Mesothelial cell of epicardium (in vitro differentiated cells): ENCODE data around the gene CTF1. TPM values are rescaled to one million over a fixed set of nuclear protein-coding genes. Genes with fewer than 3 reads are reported as not detected.

Source experiments
- DNase-seq, 2 experiments: peaks; one replicate each; pipeline ENCODE4 v3.0.0; 2021; ENCODE audit warnings: low spot score in 2 of 2; ENCODE audit not compliant: unreplicated experiment in 2 of 2
- H3K27ac Mint-ChIP-seq: 2 replicates; pipeline ENCODE4 v1.8.0; 2021; ENCODE audit warnings: mixed read lengths
- H3K27me3 Mint-ChIP-seq: 2 replicates; pipeline ENCODE4 v1.8.0; 2021; ENCODE audit warnings: low read depth, mixed read lengths
- H3K36me3 Mint-ChIP-seq: 2 replicates; pipeline ENCODE4 v1.8.0; 2021; ENCODE audit warnings: mixed read lengths
- H3K4me1 Mint-ChIP-seq: 2 replicates; pipeline ENCODE4 v1.8.0; 2021; ENCODE audit warnings: mixed read lengths
- H3K4me3 Mint-ChIP-seq: 2 replicates; pipeline ENCODE4 v1.8.0; 2021; ENCODE audit warnings: mild to moderate bottlenecking, moderate library complexity, mixed read lengths
- H3K9me3 Mint-ChIP-seq: 2 replicates; pipeline ENCODE4 v1.8.0; 2021; ENCODE audit warnings: mixed read lengths
- microRNA-seq: library from miRNA; unstranded; fragments of <30 nt; microRNA quantifications from one replicate; pipeline ENCODE4 v1.2.0, GENCODE V29; 2021; ENCODE audit warnings: inconsistent platforms, mixed read lengths
- total RNA-seq: library from RNA; stranded (reverse); gene quantifications from 3 replicates; pipeline ENCODE4 v1.2.1, GENCODE V29; 2021
- TF ChIP-seq, protein P1 (sequence below): fragments of 200-600 bp; sonication (generic); IDR thresholded peaks from one replicate; pipeline ENCODE4 v1.5.0; 2021; ENCODE audit warnings: antibody characterized with exemption; ENCODE audit not compliant: unreplicated experiment

Gene CTF1
- total RNA-seq, 1 donor from 2014 or later = 9.1 TPM

DNA sequence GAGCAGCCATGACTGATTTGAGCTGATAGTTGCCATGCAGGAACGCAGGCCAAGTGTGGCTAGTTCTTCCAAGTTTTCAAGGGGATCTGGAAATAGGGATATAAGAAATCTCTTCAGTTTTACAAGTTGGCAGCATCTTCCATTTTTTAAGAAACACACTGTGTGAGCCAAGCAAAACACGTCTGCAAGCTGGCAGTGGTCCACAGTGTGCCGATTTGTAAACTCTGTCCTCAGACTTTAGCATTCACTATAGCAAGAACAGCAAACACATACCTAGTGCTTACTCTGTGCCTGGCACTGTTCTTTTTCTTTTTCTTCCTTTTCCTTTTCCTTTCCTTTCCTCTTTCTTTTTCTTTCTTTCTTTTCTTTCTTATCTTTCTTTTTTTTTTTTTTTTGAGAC is 55.3 kb downstream of the CTF1 start:
- Mint-ChIP-seq H3K4me3 (no peak overlapping the region), H3K9me3 (no peaks in the 10 kb centered on the region), H3K27me3 (no peaks in the 10 kb centered on the region), H3K36me3 (no peaks in the 10 kb centered on the region), H3K4me1 (peaks cover 23% of the 10 kb centered on the region), H3K27ac (no peak overlapping the region)
- DNase-seq = no peak
- TF ChIP-seq, protein P1, sequence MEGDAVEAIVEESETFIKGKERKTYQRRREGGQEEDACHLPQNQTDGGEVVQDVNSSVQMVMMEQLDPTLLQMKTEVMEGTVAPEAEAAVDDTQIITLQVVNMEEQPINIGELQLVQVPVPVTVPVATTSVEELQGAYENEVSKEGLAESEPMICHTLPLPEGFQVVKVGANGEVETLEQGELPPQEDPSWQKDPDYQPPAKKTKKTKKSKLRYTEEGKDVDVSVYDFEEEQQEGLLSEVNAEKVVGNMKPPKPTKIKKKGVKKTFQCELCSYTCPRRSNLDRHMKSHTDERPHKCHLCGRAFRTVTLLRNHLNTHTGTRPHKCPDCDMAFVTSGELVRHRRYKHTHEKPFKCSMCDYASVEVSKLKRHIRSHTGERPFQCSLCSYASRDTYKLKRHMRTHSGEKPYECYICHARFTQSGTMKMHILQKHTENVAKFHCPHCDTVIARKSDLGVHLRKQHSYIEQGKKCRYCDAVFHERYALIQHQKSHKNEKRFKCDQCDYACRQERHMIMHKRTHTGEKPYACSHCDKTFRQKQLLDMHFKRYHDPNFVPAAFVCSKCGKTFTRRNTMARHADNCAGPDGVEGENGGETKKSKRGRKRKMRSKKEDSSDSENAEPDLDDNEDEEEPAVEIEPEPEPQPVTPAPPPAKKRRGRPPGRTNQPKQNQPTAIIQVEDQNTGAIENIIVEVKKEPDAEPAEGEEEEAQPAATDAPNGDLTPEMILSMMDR = no peak

DNA sequence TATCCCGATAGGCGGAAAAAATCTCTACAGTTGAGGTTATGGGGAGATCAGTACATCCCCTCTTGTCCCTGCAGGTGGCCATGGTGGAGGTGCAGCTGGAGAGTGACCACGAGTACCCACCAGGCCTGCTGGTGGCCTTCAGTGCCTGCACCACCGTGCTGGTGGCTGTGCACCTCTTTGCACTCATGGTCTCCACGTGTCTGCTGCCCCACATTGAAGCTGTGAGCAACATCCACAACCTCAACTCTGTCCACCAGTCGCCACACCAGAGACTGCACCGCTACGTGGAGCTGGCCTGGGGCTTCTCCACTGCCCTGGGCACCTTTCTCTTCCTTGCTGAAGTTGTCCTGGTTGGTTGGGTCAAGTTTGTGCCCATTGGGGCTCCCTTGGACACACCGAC is 56.7 kb downstream of the CTF1 start:
- H3K36me3 Mint-ChIP-seq = no peaks in the 10 kb centered on the region
- H3K4me3 Mint-ChIP-seq = no peak overlapping the region
- DNase-seq = no peak
- H3K27me3 Mint-ChIP-seq = no peaks in the 10 kb centered on the region
- H3K27ac Mint-ChIP-seq = no peak overlapping the region
- H3K9me3 Mint-ChIP-seq = no peaks in the 10 kb centered on the region
- peaks cover 20% of the 10 kb centered on the region for H3K4me1 Mint-ChIP-seq
- TF ChIP-seq, protein P1 = no peak

Small RNA genes within 50 kb of the gene (microRNA-seq; reads per million reads assigned to microRNA genes)
- gene MIR4519 (not detected), gene MIR762 (1.2 reads per million)

Other genes with a start within 250 kb of the CTF1 start
- gene PRR14, start 245.7 kb upstream of the CTF1 start, total RNA-seq = 39.1 to 43.7 TPM (median 43.5 TPM) in 3 replicates
- gene FBRS, start 238.2 kb upstream of the CTF1 start, total RNA-seq = 93.0 to 98.4 TPM (median 97.5 TPM) in 3 replicates
- gene SRCAP, start 197.4 kb upstream of the CTF1 start, total RNA-seq = 74.2 to 79.7 TPM (median 74.8 TPM) in 3 replicates
- gene PHKG2, start 148.2 kb upstream of the CTF1 start, total RNA-seq = 44.6 to 53.2 TPM (median 46.4 TPM) in 3 replicates
- gene CFAP119, start 134.6 kb upstream of the CTF1 start, total RNA-seq = 6.0 to 7.4 TPM (median 6.3 TPM) in 3 replicates
- gene RNF40, start 134.3 kb upstream of the CTF1 start, total RNA-seq = 124 to 130 TPM (median 126 TPM) in 3 replicates
- 40.8 to 41.6 TPM (median 41.4 TPM) in 3 replicates for gene ZNF629, start 109.4 kb upstream of the CTF1 start, total RNA-seq
- gene BCL7C, start 2.5 kb upstream of the CTF1 start, total RNA-seq = 43.6 to 44.8 TPM (median 43.9 TPM) in 3 replicates
- 53.5 to 56.4 TPM (median 54.9 TPM) in 3 replicates for gene FBXL19, start 27.0 kb downstream of the CTF1 start, total RNA-seq
- gene ORAI3, start 52.5 kb downstream of the CTF1 start, total RNA-seq = 25.8 to 28.2 TPM (median 26.2 TPM) in 3 replicates
- gene SETD1A, start 61.1 kb downstream of the CTF1 start, total RNA-seq = 30.8 to 39.1 TPM (median 36.4 TPM) in 3 replicates
- gene HSD3B7, start 88.6 kb downstream of the CTF1 start, total RNA-seq = 3.5 to 4.0 TPM (median 3.6 TPM) in 3 replicates
- gene STX1B, start 114.0 kb downstream of the CTF1 start, total RNA-seq = 4.9 to 5.9 TPM (median 5.2 TPM) in 3 replicates
- 39.2 to 42.8 TPM (median 40.2 TPM) in 3 replicates for gene STX4, start 136.9 kb downstream of the CTF1 start, total RNA-seq
- 11.8 to 14.1 TPM (median 12.8 TPM) in 3 replicates for gene ZNF668, start 177.6 kb downstream of the CTF1 start, total RNA-seq
- 20.4 to 22.2 TPM (median 21.4 TPM) in 3 replicates for gene ZNF646, start 177.8 kb downstream of the CTF1 start, total RNA-seq
- 4.0 to 4.9 TPM (median 4.5 TPM) in 3 replicates for gene PRSS53, start 192.3 kb downstream of the CTF1 start, total RNA-seq
- 48.6 to 53.7 TPM (median 49.5 TPM) in 3 replicates for gene VKORC1, start 198.2 kb downstream of the CTF1 start, total RNA-seq
- 36.4 to 37.3 TPM (median 37.0 TPM) in 3 replicates for gene BCKDK, start 211.8 kb downstream of the CTF1 start, total RNA-seq
- 72.1 to 76.4 TPM (median 75.7 TPM) in 3 replicates for gene KAT8, start 221.1 kb downstream of the CTF1 start, total RNA-seq
- 79.1 to 84.3 TPM (median 79.9 TPM) in 3 replicates for gene PRSS8, start 239.1 kb downstream of the CTF1 start, total RNA-seq